Activated CD4-positive, alpha-beta T cell treated with anti-CD3 and anti-CD28 coated beads, Interleukin-2, amount 10 ng/mL, durations not matched to agents 7 days and 5 days (primary cell): Measurements from ENCODE around the gene ZNF341. TPM values are rescaled to one million over a fixed set of nuclear protein-coding genes. Genes with fewer than 3 reads are reported as not detected.

Experiments
- CTCF ChIA-PET: fragments of 350-600 bp; sonication (Branson Sonifier 250); formaldehyde crosslinking; loops from one replicate; lab custom pipeline; 2021; ENCODE audit warnings: antibody characterized with exemption; lab: Charles Lee
- POLR2A ChIA-PET: fragments of 350-600 bp; sonication (Branson Sonifier 250); formaldehyde crosslinking; loops from one replicate; lab custom pipeline; 2021; ENCODE audit warnings: antibody characterized with exemption; lab: Charles Lee
- DNase-seq: peaks from one replicate; pipeline ENCODE4 v3.0.0-alpha.2; 2020
- H3K27ac Mint-ChIP-seq: one replicate; pipeline ENCODE4 v1.8.0; 2021; ENCODE audit warnings: mild to moderate bottlenecking, moderate library complexity, mixed read lengths
- H3K27me3 Mint-ChIP-seq: one replicate; pipeline ENCODE4 v1.8.0; 2021; ENCODE audit warnings: mixed read lengths
- H3K36me3 Mint-ChIP-seq: one replicate; pipeline ENCODE4 v1.8.0; 2021; ENCODE audit warnings: low read depth, mixed read lengths
- H3K4me1 Mint-ChIP-seq: one replicate; pipeline ENCODE4 v1.8.0; 2021; ENCODE audit warnings: mixed read lengths
- H3K4me3 Mint-ChIP-seq: one replicate; pipeline ENCODE4 v1.8.0; 2021; ENCODE audit warnings: mild to moderate bottlenecking, moderate library complexity, mixed read lengths
- H3K9me3 Mint-ChIP-seq: one replicate; pipeline ENCODE4 v1.8.0; 2021; ENCODE audit warnings: mixed read lengths
- total RNA-seq, 2 experiments: library from RNA; stranded (reverse); gene quantifications; one replicate each; pipeline ENCODE4 v1.2.3, GENCODE V29; 2021

ZNF341 gene
- total RNA-seq, 2 experiments from 2014 or later, result 5.5 to 5.8 TPM

- Mint-ChIP-seq H3K9me3 (no peaks in the 10 kb centered on the region), H3K36me3 (peaks cover 57% of the 10 kb centered on the region), H3K27ac (no peak overlapping the region), H3K27me3 (no peaks in the 10 kb centered on the region), H3K4me1 (peaks cover 72% of the 10 kb centered on the region), H3K4me3 (no peak overlapping the region)
- ChIA-PET POLR2A (no interaction called here), CTCF (interaction anchor here (0.7 to 1.1 kb wide), 2 partner anchors 16 to 28 kb away, joined by 3 read pairs; no protein-coding TSS in a partner anchor)
- no peak for DNase-seq
These were observed 83.9 kb downstream of the ZNF341 start for GRCh38 chr20:33815671-33816070.

GRCh38 chr20:33816191-33816590 is 84.4 kb downstream of the ZNF341 start:
- Mint-ChIP-seq H3K9me3 (no peaks in the 10 kb centered on the region), H3K4me3 (no peak overlapping the region), H3K4me1 (peaks cover 71% of the 10 kb centered on the region), H3K27ac (no peak overlapping the region), H3K36me3 (peaks cover 57% of the 10 kb centered on the region), H3K27me3 (no peaks in the 10 kb centered on the region)
- CTCF ChIA-PET, result interaction anchor here (0.7 to 1.1 kb wide), 2 partner anchors 17 to 27 kb away, joined by 3 read pairs; no protein-coding TSS in a partner anchor
- POLR2A ChIA-PET, result no interaction called here
- no peak for DNase-seq

DNA sequence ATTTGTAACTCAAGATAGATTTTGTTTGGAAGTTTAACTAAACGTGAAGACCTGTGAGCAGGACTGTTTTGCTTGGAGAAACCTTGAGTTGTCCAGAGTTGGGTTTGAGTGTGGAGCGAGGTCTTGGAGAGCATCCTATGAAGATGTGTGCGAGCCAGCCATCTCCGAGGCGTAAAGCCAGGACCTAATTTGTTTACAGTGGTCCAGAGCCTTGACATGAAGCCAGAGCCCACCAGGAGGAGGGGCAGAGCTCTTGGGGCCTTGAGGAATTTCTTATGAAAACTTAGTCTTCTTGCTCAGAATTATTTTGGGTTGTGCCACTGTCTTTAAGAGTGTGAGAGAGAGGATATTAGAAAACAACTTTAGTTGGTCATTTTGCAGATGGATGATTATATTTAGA is 85.6 kb downstream of the ZNF341 start:
- Mint-ChIP-seq H3K27me3 (no peaks in the 10 kb centered on the region), H3K4me1 (peaks cover 72% of the 10 kb centered on the region), H3K4me3 (no peak overlapping the region), H3K27ac (no peak overlapping the region), H3K9me3 (no peaks in the 10 kb centered on the region), H3K36me3 (peaks cover 48% of the 10 kb centered on the region)
- no peak for DNase-seq
- CTCF ChIA-PET, result interaction anchor here (1.2 kb wide), 1 partner anchor 713 kb away, joined by 3 read pairs; no protein-coding TSS in a partner anchor
- POLR2A ChIA-PET, result no interaction called here

DNA sequence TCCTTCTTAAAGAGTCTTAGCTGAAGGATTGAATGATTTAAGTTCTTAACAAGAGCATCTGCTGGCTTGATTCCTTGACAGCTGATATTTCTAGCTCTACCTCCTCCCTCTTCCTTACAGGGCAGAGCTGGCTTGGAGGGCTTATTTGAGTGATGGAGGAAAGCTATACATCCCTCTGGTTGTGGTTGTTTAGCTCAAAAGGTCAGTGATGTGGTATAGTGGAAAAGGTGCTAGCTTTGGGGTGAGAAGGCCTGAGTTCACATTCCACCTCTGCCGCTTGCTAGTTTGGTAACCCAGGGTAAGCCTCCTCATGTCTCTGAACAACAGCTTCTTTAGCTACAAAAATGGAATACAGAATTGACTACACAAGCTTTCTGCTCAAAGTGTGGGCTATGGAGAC is 87.7 kb downstream of the ZNF341 start:
- peaks cover 37% of the 10 kb centered on the region for H3K36me3 Mint-ChIP-seq
- H3K9me3 Mint-ChIP-seq, result no peaks in the 10 kb centered on the region
- no peaks in the 10 kb centered on the region for H3K27me3 Mint-ChIP-seq
- POLR2A ChIA-PET, result interaction anchor here (1.0 kb wide), 1 partner anchor 58 kb away, joined by 3 read pairs; no protein-coding TSS in a partner anchor
- no peak overlapping the region for H3K4me3 Mint-ChIP-seq
- H3K4me1 Mint-ChIP-seq, result peaks cover 55% of the 10 kb centered on the region
- no peak overlapping the region for H3K27ac Mint-ChIP-seq
- no peak for DNase-seq
- CTCF ChIA-PET, result interaction anchor here (0.6 to 1.2 kb wide), 2 partner anchors 32 to 632 kb away, joined by 3 read pairs; no protein-coding TSS in a partner anchor

GRCh38 chr20:33820362-33820761 is 88.6 kb downstream of the ZNF341 start:
- POLR2A ChIA-PET, result no interaction called here
- CTCF ChIA-PET, result no interaction called here

GRCh38 chr20:33821270-33821836 is 89.6 kb downstream of the ZNF341 start:
- no peak overlapping the region for H3K27ac Mint-ChIP-seq
- CTCF ChIA-PET, result interaction anchor here (0.6 kb wide), 1 partner anchor 1750 kb away, joined by 4 read pairs; no protein-coding TSS in a partner anchor
- H3K36me3 Mint-ChIP-seq, result peaks cover 22% of the 10 kb centered on the region
- POLR2A ChIA-PET, result interaction anchor here (0.7 kb wide), 1 partner anchor 51 kb away, joined by 7 read pairs; no protein-coding TSS in a partner anchor
- H3K4me1 Mint-ChIP-seq, result peaks cover 51% of the 10 kb centered on the region
- no peak for DNase-seq
- no peaks in the 10 kb centered on the region for H3K9me3 Mint-ChIP-seq
- no peaks in the 10 kb centered on the region for H3K27me3 Mint-ChIP-seq
- H3K4me3 Mint-ChIP-seq, result no peak overlapping the region

More at GRCh38 chr20:33820362-33820761, 88.6 kb downstream of the ZNF341 start:
- Mint-ChIP-seq H3K4me1 (peaks cover 52% of the 10 kb centered on the region), H3K4me3 (no peak overlapping the region), H3K9me3 (no peaks in the 10 kb centered on the region), H3K27me3 (no peaks in the 10 kb centered on the region), H3K36me3 (peaks cover 30% of the 10 kb centered on the region), H3K27ac (no peak overlapping the region)
- no peak for DNase-seq

DNA sequence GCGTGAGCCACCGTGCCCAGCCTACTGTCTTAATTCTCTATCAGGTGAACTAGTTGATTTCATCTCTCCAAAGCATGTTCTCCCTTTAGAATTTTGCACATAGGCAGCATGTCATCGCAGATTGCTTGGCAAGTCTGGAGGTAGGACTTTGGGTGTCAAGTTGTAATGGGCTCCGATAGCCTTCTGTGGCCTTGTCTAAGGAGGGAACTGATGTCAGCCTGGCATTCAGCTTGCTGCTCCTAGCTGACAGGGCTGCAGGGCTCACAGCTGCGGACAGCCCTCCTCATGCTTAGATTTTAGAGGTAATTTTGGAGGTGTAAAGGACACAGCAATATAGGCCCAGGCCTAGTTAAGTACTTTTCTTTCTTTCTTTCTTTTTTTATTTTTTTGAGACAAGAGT is 90.6 kb downstream of the ZNF341 start:
- ChIA-PET POLR2A (interaction anchor here (0.6 kb wide), 1 partner anchor 70 kb away, joined by 4 read pairs; no protein-coding TSS in a partner anchor), CTCF (no interaction called here)

GRCh38 chr20:33822991-33823390 is 91.2 kb downstream of the ZNF341 start:
- H3K27me3 Mint-ChIP-seq, result no peaks in the 10 kb centered on the region
- H3K4me3 Mint-ChIP-seq, result no peak overlapping the region
- peaks cover 20% of the 10 kb centered on the region for H3K36me3 Mint-ChIP-seq
- DNase-seq, result no peak
- ChIA-PET CTCF (no interaction called here), POLR2A (interaction anchor here (0.6 kb wide), 1 partner anchor 71 kb away, joined by 4 read pairs; no protein-coding TSS in a partner anchor)
- H3K4me1 Mint-ChIP-seq, result peaks cover 53% of the 10 kb centered on the region
- no peaks in the 10 kb centered on the region for H3K9me3 Mint-ChIP-seq
- H3K27ac Mint-ChIP-seq, result no peak overlapping the region

More for the DNA sequence above, 90.6 kb downstream of the ZNF341 start:
- no peaks in the 10 kb centered on the region for H3K9me3 Mint-ChIP-seq
- H3K36me3 Mint-ChIP-seq, result peaks cover 20% of the 10 kb centered on the region
- H3K27ac Mint-ChIP-seq, result no peak overlapping the region
- no peaks in the 10 kb centered on the region for H3K27me3 Mint-ChIP-seq
- DNase-seq, result no peak
- no peak overlapping the region for H3K4me3 Mint-ChIP-seq
- peaks cover 53% of the 10 kb centered on the region for H3K4me1 Mint-ChIP-seq

DNA sequence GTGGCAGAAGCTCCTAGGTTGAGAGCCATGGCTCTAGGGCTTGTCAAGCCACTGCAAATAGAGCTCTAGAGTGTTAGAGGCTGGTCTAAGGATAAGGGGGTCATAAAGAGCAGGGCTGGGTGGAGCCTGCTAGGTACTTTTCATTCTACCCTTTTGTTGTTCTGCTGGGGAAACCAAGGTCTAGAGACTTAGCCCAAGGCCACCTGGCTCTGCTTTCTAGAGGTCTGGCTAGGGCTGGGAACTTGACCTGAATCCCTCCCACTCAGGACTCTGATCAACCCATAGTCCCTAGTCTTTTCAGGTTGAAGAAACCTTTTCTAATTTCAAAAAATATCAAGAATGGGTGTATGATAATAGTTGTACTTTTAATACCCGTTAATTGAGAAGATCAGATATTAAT is 93.1 kb downstream of the ZNF341 start:
- H3K4me1 Mint-ChIP-seq, result peaks cover 56% of the 10 kb centered on the region

GRCh38 chr20:33825340-33826269 is 93.8 kb downstream of the ZNF341 start:
- H3K27me3 Mint-ChIP-seq, result no peaks in the 10 kb centered on the region
- peaks cover 12% of the 10 kb centered on the region for H3K36me3 Mint-ChIP-seq
- no peak for DNase-seq
- ChIA-PET POLR2A (no interaction called here), CTCF (interaction anchor here (0.6 to 3.3 kb wide), 5 partner anchors 10 to 405 kb away, joined by 3 to 16 read pairs (median 4); no protein-coding TSS in a partner anchor)
- no peak overlapping the region for H3K27ac Mint-ChIP-seq
- H3K4me3 Mint-ChIP-seq, result no peak overlapping the region
- peaks cover 59% of the 10 kb centered on the region for H3K4me1 Mint-ChIP-seq
- H3K9me3 Mint-ChIP-seq, result no peaks in the 10 kb centered on the region

More for the DNA sequence above, 93.1 kb downstream of the ZNF341 start:
- no peak overlapping the region for H3K27ac Mint-ChIP-seq
- peaks cover 10% of the 10 kb centered on the region for H3K36me3 Mint-ChIP-seq
- no peak for DNase-seq
- no peaks in the 10 kb centered on the region for H3K27me3 Mint-ChIP-seq
- no peaks in the 10 kb centered on the region for H3K9me3 Mint-ChIP-seq
- no peak overlapping the region for H3K4me3 Mint-ChIP-seq
- ChIA-PET CTCF (interaction anchor here (0.5 to 3.3 kb wide), 6 partner anchors 11 to 678 kb away, joined by 3 to 16 read pairs (median 4); no protein-coding TSS in a partner anchor), POLR2A (no interaction called here)

- peaks cover 57% of the 10 kb centered on the region for H3K4me1 Mint-ChIP-seq
- ChIA-PET CTCF (interaction anchor here (2.1 to 3.3 kb wide), 2 partner anchors 9 to 12 kb away, joined by 5 to 16 read pairs; no protein-coding TSS in a partner anchor), POLR2A (no interaction called here)
These were observed 94.6 kb downstream of the ZNF341 start for GRCh38 chr20:33826270-33826897.

DNA sequence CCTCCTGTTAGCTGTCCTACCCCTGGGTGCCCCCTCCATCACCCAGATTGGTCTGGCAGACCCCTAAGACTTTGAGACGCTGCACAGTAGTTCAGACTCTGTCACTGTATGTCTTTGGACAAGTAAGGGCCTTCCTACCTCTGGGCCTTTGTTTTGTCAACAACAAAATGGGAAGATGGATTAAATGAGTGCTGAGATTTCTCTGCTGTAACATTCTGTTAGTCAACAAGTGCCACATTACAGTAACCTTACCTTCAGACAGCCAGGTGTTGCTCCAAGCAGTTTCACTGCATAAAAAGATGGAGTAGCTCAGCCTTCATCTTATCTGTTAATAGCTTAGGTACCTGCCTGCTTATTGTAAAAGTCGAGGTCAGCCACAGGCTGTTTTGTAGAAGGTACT is 95.3 kb downstream of the ZNF341 start:
- Mint-ChIP-seq H3K9me3 (no peaks in the 10 kb centered on the region), H3K27ac (no peak overlapping the region), H3K36me3 (peaks cover 18% of the 10 kb centered on the region), H3K4me1 (peaks cover 58% of the 10 kb centered on the region), H3K27me3 (no peaks in the 10 kb centered on the region), H3K4me3 (no peak overlapping the region)
- POLR2A ChIA-PET, result interaction anchor here (0.6 kb wide), 1 partner anchor 1338 kb away, joined by 3 read pairs; no protein-coding TSS in a partner anchor
- no peak for DNase-seq
- CTCF ChIA-PET, result interaction anchor here (0.6 to 3.3 kb wide), 3 partner anchors 9 to 822 kb away, joined by 3 to 16 read pairs (median 5); no protein-coding TSS in a partner anchor

More at GRCh38 chr20:33826270-33826897, 94.6 kb downstream of the ZNF341 start:
- Mint-ChIP-seq H3K27me3 (no peaks in the 10 kb centered on the region), H3K27ac (no peak overlapping the region), H3K9me3 (no peaks in the 10 kb centered on the region), H3K4me3 (no peak overlapping the region), H3K36me3 (peaks cover 13% of the 10 kb centered on the region)
- DNase-seq, result no peak
